BE2C (cell line): ENCODE data around the gene HOXD10.
A peak's percentile ranks its signal among the peaks of the same experiment; 100 is the strongest.

Source experiments
- DNase-seq: peaks from one replicate; pipeline ENCODE4 v3.0.0-alpha.2; 2020
- H3K27me3 ChIP-seq: fragments of 250-450 bp; sonication (Bioruptor Pico); 2 replicates; pipeline ENCODE4 v1.5.1; 2020; ENCODE audit warnings: mild to moderate bottlenecking
- H3K36me3 ChIP-seq: fragments of 250-450 bp; sonication (Bioruptor Pico); 2 replicates; pipeline ENCODE4 v1.5.1; 2020; ENCODE audit warnings: mild to moderate bottlenecking
- H3K4me1 ChIP-seq: fragments of 250-450 bp; sonication (Bioruptor Pico); 2 replicates; pipeline ENCODE4 v1.5.1; 2020
- H3K4me3 ChIP-seq: 2 replicates; pipeline ENCODE4 v1.5.1; 2011; ENCODE audit warnings: low read depth, low read length
- H3K9me3 ChIP-seq: fragments of 250-450 bp; sonication (Bioruptor Pico); 2 replicates; pipeline ENCODE4 v1.5.1; 2020
- CTCF ChIP-seq: IDR thresholded peaks from 2 replicates; pipeline ENCODE4 v1.5.1; 2012; ENCODE audit warnings: mild to moderate bottlenecking, low read depth, low read length

The HOXD10 gene

GRCh38 chr2:176125772-176126054, 9.1 kb downstream of the HOXD10 start:
- no peak for TF ChIP-seq CTCF
- H3K36me3 ChIP-seq: no peaks in the 10 kb centered on the region
- H3K9me3 ChIP-seq: no peaks in the 10 kb centered on the region
- DNase-seq: no peak
- H3K27me3 ChIP-seq: no peaks in the 10 kb centered on the region
- H3K4me3 ChIP-seq: no peak overlapping the region
- no peaks in the 10 kb centered on the region for H3K4me1 ChIP-seq

- Histone ChIP-seq H3K4me1 (no peaks in the 10 kb centered on the region), H3K4me3 (peak overlapping the region; percentile 35), H3K36me3 (no peaks in the 10 kb centered on the region), H3K9me3 (no peaks in the 10 kb centered on the region), H3K27me3 (no peaks in the 10 kb centered on the region)
- peak; percentile 64 for DNase-seq
- peak; percentile 70 for TF ChIP-seq CTCF
These were observed 10.6 kb downstream of the HOXD10 start for GRCh38 chr2:176126929-176127773.

DNA sequence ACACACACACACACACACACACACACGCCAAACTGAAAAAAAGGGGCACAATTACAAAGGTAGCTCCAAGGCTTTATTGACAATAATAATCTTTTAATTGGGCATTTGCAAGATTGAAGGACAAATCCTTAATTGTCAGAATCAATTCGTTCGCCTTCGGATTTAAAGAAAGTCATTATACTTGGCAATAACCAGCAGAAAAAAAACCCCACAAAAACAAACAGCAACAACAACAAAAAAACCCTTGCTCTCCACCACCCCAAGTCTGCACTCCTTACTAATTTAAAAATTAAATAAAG, 11.1 kb downstream of the HOXD10 start:
- Histone ChIP-seq H3K9me3 (no peaks in the 10 kb centered on the region), H3K36me3 (no peaks in the 10 kb centered on the region), H3K4me1 (no peaks in the 10 kb centered on the region), H3K4me3 (no peak overlapping the region), H3K27me3 (no peaks in the 10 kb centered on the region)
- no peak for DNase-seq
- TF ChIP-seq CTCF: no peak

DNA sequence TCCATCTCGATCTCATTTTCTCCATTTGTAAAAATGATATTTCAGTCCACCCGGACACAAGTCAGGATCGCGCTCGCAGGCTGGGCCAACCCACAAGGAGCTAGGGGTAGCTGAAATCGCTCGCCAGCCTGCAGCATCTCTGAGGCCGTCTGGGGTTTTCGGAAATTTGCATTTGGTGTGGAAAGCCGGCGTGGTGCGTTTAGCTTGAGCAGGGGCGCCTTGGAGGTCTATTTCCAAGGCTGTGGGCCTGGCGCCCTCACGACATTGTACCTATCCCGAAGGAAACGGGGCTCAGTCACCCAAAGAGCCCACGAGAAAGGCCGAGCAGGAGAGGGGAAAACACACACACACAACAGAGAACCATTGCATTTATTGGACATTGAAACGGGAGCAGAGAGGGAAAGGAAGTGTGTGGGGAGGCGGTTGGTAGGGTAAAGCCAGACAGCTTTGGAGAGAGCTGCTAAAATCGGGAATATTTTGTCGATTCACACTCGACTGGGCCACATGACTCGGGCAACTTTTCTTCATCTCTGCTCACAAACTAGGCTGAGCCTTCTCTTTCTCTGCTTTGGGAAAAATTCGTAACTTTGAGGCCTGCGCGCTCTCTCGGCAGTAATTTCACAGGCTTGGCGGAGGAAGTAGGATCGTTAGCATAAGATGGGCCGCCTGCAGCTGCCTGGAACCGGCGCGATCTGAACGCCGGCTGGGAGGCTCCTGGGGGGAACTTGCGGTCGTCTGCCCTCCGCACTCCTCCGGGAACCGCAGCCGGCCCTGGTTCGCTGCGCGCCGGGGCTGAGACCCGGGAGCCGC, 11.8 kb downstream of the HOXD10 start:
- Histone ChIP-seq H3K9me3 (no peaks in the 10 kb centered on the region), H3K4me1 (no peaks in the 10 kb centered on the region), H3K27me3 (no peaks in the 10 kb centered on the region), H3K36me3 (no peaks in the 10 kb centered on the region), H3K4me3 (no peak overlapping the region)
- TF ChIP-seq CTCF: no peak
- no peak for DNase-seq

- Histone ChIP-seq H3K9me3 (no peaks in the 10 kb centered on the region), H3K4me3 (peak within 1 kb of the TSS; percentile 68), H3K27me3 (no peaks in the 10 kb centered on the region), H3K4me1 (no peaks in the 10 kb centered on the region), H3K36me3 (no peaks in the 10 kb centered on the region)
- TF ChIP-seq CTCF: no peak
- peak; percentile 75 for DNase-seq
These were observed 12.6 kb downstream of the HOXD10 start, which contains the start of gene HOXD8 for GRCh38 chr2:176128982-176129796. TSS of gene HOXD8 (plus strand) at chr2:176129705. CDS start at chr2:176130367, 662 bp downstream.

DNA sequence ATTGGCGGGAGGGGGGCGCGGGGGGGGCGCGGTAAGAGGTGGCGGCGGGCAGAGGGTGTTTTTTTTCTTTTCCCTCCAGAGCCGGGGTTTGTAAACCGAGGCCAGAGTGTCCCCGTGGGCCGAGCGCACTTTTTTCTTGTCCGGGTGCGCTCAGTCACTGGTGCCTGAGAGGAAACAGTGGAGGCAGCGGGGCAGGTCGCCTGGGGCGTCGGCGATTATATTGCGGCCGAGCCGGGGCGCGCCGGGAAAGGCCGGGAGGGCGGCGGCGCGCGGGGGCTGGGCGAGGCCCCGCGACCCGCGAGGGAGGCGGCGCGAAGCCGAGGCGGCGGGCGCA, 13.2 kb downstream of the HOXD10 start:
- Histone ChIP-seq H3K4me1 (0 out of 2 replicates have a peak, but pooled peaks cover under 1% of the 10 kb centered on the region), H3K9me3 (no peaks in the 10 kb centered on the region), H3K36me3 (no peaks in the 10 kb centered on the region), H3K4me3 (peak overlapping the region; percentile 53), H3K27me3 (no peaks in the 10 kb centered on the region)
- no peak for TF ChIP-seq CTCF
- no peak for DNase-seq
